Measurements from ENCODE around the gene VEGFC. TPM values are rescaled to one million over a fixed set of nuclear protein-coding genes. Genes with fewer than 3 reads are reported as not detected.

Gene VEGFC
- total RNA-seq, 1 donor from 2014 or later = 5.0 TPM

DNA sequence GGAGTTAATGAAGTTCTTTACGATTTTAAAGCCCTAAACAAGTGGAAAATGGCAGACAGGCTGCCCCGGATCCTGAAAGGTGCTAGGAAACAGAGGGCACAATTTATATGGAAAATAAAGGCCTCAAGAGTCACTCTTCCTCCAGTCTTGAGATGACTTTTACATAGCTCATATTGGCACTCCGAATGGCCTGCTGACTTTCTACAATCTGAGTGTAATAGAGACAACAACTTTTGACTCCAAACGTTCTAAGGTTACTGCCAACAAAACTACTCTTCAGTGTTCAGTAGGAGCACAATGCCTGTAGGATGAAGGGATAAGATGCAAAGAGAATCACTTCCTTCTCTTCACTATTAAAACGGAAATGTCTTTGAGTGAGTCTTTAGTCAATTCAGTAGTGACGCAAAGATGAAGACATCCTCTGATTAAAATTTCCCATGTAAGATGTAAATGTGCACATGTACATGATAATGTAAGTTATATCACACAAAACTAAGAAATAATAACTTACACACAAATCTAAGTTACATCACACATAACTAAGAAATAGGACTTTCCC is 40.5 kb downstream of the VEGFC start:
- no peak for DNase-seq (ENCODE audit: low read depth)
- TF ChIP-seq, protein P1, sequence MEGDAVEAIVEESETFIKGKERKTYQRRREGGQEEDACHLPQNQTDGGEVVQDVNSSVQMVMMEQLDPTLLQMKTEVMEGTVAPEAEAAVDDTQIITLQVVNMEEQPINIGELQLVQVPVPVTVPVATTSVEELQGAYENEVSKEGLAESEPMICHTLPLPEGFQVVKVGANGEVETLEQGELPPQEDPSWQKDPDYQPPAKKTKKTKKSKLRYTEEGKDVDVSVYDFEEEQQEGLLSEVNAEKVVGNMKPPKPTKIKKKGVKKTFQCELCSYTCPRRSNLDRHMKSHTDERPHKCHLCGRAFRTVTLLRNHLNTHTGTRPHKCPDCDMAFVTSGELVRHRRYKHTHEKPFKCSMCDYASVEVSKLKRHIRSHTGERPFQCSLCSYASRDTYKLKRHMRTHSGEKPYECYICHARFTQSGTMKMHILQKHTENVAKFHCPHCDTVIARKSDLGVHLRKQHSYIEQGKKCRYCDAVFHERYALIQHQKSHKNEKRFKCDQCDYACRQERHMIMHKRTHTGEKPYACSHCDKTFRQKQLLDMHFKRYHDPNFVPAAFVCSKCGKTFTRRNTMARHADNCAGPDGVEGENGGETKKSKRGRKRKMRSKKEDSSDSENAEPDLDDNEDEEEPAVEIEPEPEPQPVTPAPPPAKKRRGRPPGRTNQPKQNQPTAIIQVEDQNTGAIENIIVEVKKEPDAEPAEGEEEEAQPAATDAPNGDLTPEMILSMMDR (IDR thresholded peaks at IDR 0.05; ENCODE audit: insufficient read depth, low read length, poor library complexity, severe bottlenecking) = no peak
- no peaks in the 10 kb centered on the region for H3K27me3 ChIP-seq (ENCODE audit: control insufficient read depth, insufficient read depth, low read length)
- no peaks in the 10 kb centered on the region for H3K36me3 ChIP-seq (ENCODE audit: control insufficient read depth, insufficient read depth, low read length)
- no peak overlapping the region for H3K4me3 ChIP-seq (ENCODE audit: low read depth, low read length)

DNA sequence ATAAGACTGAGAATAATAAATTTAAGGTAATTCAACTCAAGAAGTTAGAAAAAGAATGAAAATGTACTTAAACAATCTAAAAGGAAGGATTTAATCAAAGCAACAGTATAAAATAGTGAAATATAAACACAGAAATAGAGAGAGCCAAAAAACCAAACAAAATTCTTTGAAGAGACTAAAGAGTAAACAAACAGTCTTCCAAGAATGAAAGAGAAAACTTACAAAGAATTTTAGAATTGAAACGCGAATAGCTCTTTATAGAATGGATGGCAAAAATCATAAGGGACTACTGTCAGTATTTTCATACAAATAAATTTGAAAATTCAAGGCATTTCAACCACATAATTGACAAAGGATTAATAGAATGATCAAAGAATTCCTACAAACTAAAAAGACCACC is 41.7 kb downstream of the VEGFC start:
- no peak overlapping the region for H3K4me3 ChIP-seq (ENCODE audit: low read depth, low read length)
- no peak for DNase-seq (ENCODE audit: low read depth)
- TF ChIP-seq, protein P1 (IDR thresholded peaks at IDR 0.05; ENCODE audit: insufficient read depth, low read length, poor library complexity, severe bottlenecking) = no peak
- no peaks in the 10 kb centered on the region for H3K27me3 ChIP-seq (ENCODE audit: control insufficient read depth, insufficient read depth, low read length)
- H3K36me3 ChIP-seq (ENCODE audit: control insufficient read depth, insufficient read depth, low read length) = no peaks in the 10 kb centered on the region

DNA sequence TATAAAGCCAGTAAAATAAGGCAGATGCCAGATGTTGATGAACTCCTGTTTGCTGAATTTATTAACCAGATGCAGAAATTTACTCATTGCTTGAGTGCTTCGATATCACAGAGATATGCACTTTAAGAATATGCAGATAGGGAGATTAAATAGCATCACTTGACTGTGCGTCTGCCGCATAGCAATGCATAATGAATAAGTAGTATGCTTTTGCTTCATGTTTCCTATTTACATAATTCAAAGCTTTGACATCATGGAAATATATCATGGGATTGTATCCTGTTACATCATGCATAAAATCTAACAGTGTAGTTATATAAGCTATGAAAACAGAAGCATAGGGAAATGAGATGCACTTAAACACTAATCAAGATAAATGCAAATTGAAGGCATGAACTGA is 45.9 kb downstream of the VEGFC start:
- no peak for DNase-seq (ENCODE audit: low read depth)

DNA sequence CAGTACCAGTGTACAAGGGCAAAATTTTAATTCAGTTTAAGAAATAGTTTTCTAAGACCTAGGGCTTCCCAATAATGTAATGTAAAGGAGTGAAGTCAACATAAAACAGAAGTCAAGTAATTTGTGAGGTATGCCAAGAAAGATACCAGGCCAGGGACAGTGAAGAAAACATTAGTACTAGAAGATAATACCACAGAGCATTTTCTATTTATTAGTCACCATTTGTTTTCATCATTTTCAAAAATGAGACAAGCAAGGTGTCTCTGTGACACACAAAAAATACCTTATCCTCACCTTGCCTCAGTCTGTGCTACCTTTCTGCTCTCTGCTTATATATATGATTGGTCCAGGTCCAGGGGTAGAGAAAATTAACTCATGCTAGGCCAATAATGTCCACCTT is 46.8 kb downstream of the VEGFC start:
- Histone ChIP-seq H3K27me3 (ENCODE audit: control insufficient read depth, insufficient read depth, low read length) (no peaks in the 10 kb centered on the region), H3K4me3 (ENCODE audit: low read depth, low read length) (no peak overlapping the region), H3K36me3 (ENCODE audit: control insufficient read depth, insufficient read depth, low read length) (no peaks in the 10 kb centered on the region)
- no peak for DNase-seq (ENCODE audit: low read depth)
- TF ChIP-seq, protein P1 (IDR thresholded peaks at IDR 0.05; ENCODE audit: insufficient read depth, low read length, poor library complexity, severe bottlenecking) = no peak

More for the DNA sequence above, 45.9 kb downstream of the VEGFC start:
- Histone ChIP-seq H3K27me3 (ENCODE audit: control insufficient read depth, insufficient read depth, low read length) (no peaks in the 10 kb centered on the region), H3K4me3 (ENCODE audit: low read depth, low read length) (no peak overlapping the region), H3K36me3 (ENCODE audit: control insufficient read depth, insufficient read depth, low read length) (no peaks in the 10 kb centered on the region)
- TF ChIP-seq, protein P1 (IDR thresholded peaks at IDR 0.05; ENCODE audit: insufficient read depth, low read length, poor library complexity, severe bottlenecking) = no peak

DNA sequence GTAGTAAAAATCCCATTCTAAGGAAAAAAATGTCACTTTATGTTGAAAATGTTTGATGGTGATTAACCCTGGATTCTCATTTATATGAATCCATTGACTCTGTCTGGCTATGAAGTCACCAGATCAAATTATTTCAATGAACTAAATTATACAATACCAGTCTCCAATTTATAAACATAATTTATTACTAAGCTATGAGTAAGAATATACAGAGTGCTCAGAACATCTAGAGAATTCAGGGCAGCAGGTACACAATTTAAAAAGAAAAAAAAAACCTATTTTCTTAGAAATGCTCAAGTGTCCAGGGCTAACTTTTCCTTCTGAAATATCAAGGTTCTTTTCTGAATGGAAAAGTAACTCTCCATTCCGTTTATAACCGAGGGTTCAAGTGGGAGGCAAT is 48.6 kb downstream of the VEGFC start:
- no peak overlapping the region for H3K4me3 ChIP-seq (ENCODE audit: low read depth, low read length)
- no peaks in the 10 kb centered on the region for H3K27me3 ChIP-seq (ENCODE audit: control insufficient read depth, insufficient read depth, low read length)
- TF ChIP-seq, protein P1 (IDR thresholded peaks at IDR 0.05; ENCODE audit: insufficient read depth, low read length, poor library complexity, severe bottlenecking) = no peak
- H3K36me3 ChIP-seq (ENCODE audit: control insufficient read depth, insufficient read depth, low read length) = no peaks in the 10 kb centered on the region
- no peak for DNase-seq (ENCODE audit: low read depth)

DNA sequence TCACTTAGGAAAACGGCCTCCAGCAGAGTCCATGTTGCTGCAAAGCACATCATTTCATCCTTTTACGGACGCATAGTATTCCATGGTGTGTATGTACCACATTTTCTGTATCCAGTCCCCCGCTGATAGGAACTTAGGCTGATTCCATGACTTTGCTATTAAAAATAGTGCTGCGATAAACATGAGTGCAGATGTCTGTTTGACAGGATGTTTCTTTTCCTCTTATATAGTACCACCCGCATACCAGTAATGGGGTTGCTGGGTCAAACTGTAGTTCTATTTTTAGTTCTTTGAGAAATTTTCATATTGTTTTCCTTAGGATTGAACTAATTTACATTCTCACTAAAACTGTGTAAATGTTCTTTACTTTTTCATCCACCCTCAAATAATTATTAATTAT is 50.5 kb downstream of the VEGFC start:
- TF ChIP-seq, protein P1 (IDR thresholded peaks at IDR 0.05; ENCODE audit: insufficient read depth, low read length, poor library complexity, severe bottlenecking) = no peak
- Histone ChIP-seq H3K4me3 (ENCODE audit: low read depth, low read length) (no peak overlapping the region), H3K27me3 (ENCODE audit: control insufficient read depth, insufficient read depth, low read length) (no peaks in the 10 kb centered on the region), H3K36me3 (ENCODE audit: control insufficient read depth, insufficient read depth, low read length) (no peaks in the 10 kb centered on the region)
- DNase-seq (ENCODE audit: low read depth) = no peak

Data from kidney epithelial cell (primary cell).